GM18909 (cell line): ENCODE measurements around the gene AMBRA1.

Source experiments
- ATAC-seq: cut with Tn5 transposase; IDR thresholded peaks from one replicate; pipeline ENCODE4 v1.9.1; 2021; ENCODE audit warnings: mild to moderate bottlenecking; ENCODE audit not compliant: unreplicated experiment, poor library complexity

AMBRA1 gene, protein sequence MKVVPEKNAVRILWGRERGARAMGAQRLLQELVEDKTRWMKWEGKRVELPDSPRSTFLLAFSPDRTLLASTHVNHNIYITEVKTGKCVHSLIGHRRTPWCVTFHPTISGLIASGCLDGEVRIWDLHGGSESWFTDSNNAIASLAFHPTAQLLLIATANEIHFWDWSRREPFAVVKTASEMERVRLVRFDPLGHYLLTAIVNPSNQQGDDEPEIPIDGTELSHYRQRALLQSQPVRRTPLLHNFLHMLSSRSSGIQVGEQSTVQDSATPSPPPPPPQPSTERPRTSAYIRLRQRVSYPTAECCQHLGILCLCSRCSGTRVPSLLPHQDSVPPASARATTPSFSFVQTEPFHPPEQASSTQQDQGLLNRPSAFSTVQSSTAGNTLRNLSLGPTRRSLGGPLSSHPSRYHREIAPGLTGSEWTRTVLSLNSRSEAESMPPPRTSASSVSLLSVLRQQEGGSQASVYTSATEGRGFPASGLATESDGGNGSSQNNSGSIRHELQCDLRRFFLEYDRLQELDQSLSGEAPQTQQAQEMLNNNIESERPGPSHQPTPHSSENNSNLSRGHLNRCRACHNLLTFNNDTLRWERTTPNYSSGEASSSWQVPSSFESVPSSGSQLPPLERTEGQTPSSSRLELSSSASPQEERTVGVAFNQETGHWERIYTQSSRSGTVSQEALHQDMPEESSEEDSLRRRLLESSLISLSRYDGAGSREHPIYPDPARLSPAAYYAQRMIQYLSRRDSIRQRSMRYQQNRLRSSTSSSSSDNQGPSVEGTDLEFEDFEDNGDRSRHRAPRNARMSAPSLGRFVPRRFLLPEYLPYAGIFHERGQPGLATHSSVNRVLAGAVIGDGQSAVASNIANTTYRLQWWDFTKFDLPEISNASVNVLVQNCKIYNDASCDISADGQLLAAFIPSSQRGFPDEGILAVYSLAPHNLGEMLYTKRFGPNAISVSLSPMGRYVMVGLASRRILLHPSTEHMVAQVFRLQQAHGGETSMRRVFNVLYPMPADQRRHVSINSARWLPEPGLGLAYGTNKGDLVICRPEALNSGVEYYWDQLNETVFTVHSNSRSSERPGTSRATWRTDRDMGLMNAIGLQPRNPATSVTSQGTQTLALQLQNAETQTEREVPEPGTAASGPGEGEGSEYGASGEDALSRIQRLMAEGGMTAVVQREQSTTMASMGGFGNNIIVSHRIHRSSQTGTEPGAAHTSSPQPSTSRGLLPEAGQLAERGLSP (N-terminal part only)

GRCh38 chr11:46593550-46594373, at the start of gene AMBRA1:
Gene AMBRA1, minus strand, starts transcription at chr11:46594023. Its CDS starts 45,643 bp downstream, at chr11:46548380.
- peak; percentile 86 for ATAC-seq

DNA sequence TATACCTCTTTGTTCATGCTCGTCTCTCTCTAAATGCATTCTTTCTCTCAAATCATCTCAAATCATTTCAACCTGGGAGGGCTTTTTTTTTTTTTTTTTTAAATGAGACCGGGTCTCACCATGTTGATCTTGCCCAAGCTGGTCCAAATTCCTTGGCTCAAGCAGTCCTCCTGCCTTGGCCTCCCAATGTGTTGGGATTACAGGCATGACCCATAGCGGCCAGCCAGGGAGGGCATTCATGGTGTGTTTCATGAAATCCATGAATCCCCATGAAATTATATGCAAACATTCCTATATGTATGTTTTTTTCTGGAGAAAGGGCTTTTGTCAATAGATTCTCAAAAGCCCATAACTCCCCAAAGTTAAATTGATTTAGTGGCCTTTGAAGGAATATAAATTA, 49.7 kb upstream of the AMBRA1 start:
- no peak for ATAC-seq

GRCh38 chr11:46642627-46643335, 49.0 kb upstream of the AMBRA1 start:
- ATAC-seq: no peak

- ATAC-seq: no peak
Measured at GRCh38 chr11:46641639-46642038, 47.8 kb upstream of the AMBRA1 start.

DNA sequence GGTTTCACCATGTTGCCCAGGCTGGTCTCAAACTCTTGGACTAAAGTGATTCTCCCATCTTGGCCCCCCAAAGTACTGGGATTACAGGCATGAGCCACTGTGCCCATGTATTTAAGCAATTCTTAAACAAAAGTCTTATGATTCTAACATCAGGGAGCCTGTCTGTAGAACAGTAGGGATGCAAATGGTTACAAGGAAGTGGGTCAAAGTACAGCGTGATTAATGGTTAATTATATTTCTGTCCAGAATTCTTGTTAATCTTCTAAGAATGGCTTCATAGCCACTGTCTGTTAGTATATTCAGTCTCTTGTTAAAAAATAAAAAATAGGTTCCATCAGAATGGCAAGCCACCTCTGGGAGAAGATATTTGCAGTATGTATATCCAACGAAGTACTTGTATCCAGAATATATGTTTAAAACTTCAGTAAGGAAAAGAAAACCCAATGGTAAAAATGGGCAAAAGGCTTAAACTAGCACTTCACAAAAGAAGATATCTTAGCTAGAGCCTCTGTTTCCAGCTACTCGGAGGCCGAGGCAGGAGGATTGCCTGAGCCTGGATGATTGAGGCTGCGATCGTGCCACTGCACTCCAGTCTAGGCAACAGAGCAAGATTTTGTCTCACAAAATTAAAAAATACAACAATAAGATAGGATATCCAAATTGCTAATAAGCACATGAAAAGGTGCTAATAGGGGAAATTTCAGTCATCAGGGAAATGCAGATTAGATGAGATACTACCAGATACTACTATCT, 46.4 kb upstream of the AMBRA1 start:
- ATAC-seq: no peak

DNA sequence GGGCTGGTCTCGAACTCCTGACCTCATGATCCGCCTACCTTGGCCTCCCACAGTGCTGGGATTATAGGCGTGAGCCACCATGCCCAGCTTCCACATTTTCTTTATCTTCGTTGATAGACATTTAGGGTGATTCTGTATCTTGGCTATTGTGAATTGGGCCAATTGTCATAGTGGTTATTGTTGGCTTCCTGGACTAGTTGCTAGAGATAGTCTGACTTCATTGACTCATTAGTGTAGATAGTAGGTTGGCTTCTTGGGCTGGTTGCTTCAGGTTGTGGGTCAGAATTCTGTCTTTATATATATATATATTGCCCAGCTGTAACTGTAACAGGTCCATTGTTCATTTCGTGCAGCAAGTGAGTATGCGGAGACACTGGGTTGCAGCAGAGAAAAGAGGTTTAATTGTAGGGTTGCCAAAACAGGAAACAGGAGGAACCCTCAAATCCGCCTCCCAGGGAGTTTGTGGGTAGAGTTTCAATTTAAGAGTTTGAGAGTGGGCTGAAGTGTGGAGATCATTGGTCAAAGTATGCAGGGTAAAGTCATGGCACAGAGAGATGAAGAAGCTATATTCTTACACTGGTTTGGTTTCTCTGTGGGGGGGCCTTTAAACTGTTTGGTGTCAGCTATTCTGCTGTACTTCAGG, 45.5 kb upstream of the AMBRA1 start:
- no peak for ATAC-seq

GRCh38 chr11:46637546-46637945, 43.7 kb upstream of the AMBRA1 start:
- ATAC-seq: no peak

GRCh38 chr11:46635557-46636139, 41.8 kb upstream of the AMBRA1 start:
- no peak for ATAC-seq

DNA sequence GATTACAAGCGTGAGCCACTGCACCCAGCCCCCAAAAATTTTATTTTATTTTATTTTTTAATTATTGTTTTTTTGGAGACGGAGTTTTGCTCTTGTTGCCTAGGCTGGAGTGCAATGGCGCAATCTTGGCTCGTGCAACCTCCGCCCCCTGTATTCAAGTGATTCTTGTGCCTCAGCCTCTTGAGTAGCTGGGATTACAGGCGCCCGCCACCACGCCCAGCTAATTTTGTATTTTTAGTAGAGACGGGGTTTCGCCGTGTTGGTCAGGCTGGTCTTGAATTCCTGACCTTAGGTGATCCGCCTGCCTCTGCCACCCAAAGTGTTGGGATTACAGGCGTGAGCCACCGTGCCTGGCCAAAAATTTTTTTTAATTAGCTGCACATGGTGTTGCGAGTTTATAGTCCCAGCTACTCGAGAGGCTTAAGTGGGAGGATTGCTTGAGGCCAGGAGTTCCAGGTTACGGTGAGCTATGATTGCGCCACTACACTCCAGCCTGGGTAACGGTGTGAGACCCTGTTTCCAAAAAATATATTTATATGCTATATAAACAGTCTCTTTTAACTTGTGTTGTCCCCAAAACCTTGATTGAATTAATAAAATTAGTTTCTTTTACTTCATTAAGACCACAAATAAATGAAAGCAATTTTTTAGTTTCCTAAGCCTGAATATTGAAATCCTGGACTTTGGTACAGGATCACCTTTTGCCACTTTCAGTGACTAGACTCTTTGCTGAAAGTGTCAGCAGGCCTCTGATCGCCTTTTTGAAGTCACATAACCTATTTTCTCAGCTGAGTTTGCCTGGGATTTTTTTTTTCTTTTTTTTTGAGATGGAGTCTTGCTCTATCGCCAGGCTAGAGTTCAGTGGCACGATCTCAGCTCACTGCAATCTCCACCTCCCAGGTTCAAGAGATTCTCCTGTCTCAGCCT, 39.7 kb upstream of the AMBRA1 start:
- ATAC-seq: no peak

DNA sequence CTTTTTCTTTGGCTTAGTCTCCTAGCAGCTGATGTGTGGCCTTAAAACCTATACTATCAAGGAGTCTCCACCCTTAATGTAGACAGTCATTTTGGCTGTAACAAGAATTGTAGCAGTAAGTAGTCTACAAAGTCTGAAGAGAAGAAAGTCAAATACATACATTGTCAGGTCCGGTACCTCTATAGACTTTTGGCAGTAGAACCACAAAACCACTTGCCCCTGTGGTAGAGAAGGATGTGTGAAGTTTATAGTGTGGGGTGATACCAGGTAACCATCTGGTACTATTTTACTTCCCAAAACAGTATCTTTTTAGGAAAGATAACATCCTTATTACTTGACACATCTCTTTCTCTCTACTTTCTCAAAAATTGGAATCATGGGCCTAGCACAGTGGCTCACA, 38.7 kb upstream of the AMBRA1 start:
- ATAC-seq: no peak

GRCh38 chr11:46631676-46632075, 37.9 kb upstream of the AMBRA1 start:
- no peak for ATAC-seq

GRCh38 chr11:46630237-46630636, 36.4 kb upstream of the AMBRA1 start:
- no peak for ATAC-seq

DNA sequence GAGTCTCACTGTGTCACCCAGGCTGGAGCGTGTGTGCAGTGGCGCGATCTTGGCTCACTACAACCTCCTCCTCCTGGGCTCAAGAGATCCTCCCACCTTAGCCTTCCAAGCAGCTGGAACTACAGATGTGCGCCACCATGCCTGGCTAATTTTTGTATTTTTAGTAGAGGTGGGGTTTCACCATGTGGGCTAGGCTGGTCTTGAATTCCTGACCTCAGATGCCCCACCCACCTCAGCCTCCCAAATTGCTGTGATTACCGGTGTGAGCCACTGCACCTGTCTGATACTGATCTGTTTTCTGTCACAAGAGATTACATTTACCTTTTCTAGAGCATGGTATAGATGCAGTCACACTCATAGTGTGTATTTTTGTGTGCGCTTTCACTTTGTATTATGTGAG, 35.1 kb upstream of the AMBRA1 start:
- no peak for ATAC-seq

DNA sequence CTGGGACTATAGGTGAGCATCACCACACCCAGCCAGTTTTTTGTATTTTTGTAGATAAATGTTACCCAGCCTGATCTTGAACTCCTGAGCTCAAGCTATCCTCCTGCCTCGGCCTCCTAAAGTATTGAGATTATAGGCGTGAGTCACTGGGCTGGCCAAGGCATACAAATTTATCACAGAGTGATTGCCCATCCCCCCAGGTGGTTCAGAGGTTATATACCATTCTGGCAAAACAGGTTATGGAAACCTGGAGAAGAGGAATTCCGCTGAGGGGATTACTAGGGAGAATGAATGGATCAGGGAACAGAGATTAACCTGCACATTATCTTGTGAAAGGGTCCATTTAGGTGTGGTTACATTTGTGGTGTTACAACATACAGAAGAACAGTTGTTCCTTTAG, 31.6 kb upstream of the AMBRA1 start:
- no peak for ATAC-seq

- no peak for ATAC-seq
Measured at GRCh38 chr11:46618837-46619236, 25.0 kb upstream of the AMBRA1 start.

DNA sequence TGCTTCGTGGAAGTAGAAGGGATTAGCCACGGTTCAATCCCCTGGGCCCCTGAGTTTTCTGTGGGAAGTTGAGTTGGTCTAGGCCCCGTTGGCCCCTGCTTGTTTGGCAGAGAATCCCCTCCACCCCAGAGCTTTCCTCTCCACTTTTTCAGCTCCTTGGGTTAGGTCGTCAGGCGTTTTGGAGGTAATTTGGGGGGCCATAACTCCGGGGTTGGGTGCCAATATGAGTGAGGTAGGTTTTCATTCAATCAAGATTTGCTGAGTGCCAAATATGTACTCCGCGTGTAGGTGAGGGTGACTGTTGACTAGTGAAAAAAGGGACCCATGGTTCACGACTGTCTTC, 24.1 kb upstream of the AMBRA1 start:
- ATAC-seq: no peak
